Occipital lobe (tissue), 2 donors: ENCODE measurements around the gene CCDC106. TPM values are rescaled to one million over a fixed set of nuclear protein-coding genes. Genes with fewer than 3 reads are reported as not detected.

Source experiments
- DNase-seq: peaks from one replicate; lab custom pipeline; 2025; lab: John Stamatoyannopoulos, UW
- total RNA-seq: library from RNA; depleted of rRNA; stranded (reverse); fragments of >200 nt; gene quantifications from one replicate; pipeline ENCODE4 v1.2.3, GENCODE V29; 2014

The CCDC106 gene
- total RNA-seq, 1 donor from 2014 or later, result 7.8 TPM

DNA sequence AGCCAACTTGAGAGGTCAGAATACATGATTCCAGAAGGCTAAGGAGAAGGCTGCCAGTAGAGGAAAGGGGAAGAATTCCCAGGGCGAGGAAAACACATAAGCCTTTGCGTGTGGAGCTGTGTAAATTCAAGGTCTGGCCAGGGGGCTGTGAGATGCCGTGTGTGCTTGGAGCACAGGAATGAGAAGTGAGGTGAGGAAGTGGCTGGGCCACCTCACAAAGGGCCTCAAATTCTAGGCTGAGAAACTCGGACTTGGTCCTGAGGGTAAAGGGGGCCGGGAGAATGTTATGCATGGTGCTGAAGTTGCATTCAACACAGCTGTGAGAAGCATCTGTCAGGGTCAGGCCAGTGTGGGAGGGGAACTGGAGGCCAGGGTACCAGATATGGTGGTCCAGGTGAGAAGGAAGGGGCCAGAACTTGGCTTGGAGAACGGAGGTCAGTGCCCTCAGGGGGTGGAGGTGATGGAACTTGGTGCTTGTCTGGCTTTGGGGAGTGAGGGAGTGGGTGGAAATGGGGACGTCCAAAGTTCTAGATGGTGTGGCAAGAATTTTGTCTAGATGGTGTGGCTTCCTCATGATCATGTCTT lies 12.1 kb upstream of the CCDC106 start:
- no peak for DNase-seq

DNA sequence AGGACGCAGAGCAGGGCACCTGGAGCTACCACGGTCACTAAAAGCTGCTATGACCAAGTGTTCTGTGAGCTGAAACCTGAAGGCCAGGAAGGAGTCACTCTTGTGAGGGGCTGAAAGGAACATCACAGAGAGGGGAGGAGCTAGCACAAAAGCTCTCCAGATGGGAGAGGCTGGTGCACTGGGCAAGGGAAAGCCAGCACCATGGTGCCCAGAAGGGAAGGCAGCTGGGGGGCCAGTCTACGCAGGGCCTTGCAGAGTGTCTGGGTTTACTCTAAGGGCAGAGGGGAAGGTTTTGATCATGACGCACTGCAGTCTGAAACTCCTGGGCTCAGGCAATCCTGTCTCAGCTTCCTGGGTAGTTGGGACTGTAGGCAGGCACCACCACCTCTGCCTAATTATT lies 11.3 kb upstream of the CCDC106 start:
- DNase-seq, result no peak

DNA sequence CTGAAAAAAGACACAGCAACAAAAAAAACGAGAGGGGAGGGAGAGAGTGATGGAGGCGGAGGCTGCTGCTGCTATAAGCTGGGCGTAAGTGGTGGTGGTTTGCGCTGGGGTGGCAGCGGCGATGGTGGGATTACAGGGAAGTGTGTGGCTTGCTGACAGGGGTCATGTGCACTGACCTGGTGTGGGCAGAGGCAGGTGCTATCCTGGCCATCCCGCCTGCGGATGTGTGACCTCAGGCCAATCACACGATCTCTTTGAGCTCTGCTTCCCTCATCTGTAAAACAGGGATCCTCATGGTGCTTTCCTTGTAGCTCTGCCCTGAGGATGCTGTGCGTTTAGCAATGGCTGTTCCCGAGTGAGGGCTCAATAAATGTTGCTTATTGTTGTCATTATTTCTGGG lies 10.5 kb upstream of the CCDC106 start:
- no peak for DNase-seq

DNA sequence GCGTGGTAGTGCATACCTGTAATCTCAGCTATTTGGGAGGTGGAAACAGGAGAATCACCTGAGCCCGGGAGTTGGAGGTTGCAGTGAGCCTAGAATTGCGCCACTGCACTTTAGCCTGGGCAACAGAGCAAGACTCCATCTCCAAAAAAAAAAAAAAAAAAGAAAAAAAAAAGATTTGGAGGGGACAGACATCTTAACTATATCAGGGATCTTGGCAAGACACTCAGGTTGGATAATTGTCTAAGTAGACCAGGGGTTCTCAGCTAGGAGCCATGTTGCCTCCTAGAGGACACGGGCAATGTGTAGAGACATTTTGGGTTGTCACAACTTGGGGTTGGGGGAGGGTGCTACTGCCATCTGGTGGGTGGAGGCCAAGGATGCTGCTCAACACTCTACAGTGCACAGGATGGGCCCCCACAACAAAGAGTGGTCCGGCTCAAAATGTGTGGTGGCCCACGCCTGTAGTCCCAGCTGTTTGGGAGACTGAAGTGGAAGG lies 9.1 kb upstream of the CCDC106 start:
- no peak for DNase-seq

DNA sequence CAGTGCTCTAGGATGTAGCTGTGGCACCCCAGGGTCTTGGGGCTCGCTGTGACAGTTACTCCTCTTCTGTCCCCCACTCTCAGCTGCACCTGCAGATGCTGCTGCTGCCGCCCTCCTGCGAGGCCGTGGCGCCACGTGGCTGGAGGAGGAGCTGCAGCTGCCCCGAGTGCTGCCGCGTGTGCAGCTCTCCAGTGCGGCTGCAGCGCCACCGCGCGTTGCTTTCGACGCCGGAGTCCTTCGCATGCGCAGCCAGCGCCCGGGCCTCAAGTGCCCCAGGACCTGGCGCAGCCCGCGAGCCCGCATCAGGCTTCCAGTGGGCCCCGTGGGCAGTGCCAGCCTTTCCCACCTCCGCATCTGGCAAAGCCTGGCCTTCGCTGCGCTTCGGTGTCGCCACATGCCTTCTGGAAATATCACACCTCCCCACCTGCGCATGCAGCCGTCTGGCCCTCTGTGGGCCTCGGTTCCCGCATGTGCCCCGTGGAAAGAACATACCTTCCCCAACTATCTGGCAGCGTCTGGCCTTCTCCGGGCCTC lies 7.9 kb upstream of the CCDC106 start:
- DNase-seq, result no peak

DNA sequence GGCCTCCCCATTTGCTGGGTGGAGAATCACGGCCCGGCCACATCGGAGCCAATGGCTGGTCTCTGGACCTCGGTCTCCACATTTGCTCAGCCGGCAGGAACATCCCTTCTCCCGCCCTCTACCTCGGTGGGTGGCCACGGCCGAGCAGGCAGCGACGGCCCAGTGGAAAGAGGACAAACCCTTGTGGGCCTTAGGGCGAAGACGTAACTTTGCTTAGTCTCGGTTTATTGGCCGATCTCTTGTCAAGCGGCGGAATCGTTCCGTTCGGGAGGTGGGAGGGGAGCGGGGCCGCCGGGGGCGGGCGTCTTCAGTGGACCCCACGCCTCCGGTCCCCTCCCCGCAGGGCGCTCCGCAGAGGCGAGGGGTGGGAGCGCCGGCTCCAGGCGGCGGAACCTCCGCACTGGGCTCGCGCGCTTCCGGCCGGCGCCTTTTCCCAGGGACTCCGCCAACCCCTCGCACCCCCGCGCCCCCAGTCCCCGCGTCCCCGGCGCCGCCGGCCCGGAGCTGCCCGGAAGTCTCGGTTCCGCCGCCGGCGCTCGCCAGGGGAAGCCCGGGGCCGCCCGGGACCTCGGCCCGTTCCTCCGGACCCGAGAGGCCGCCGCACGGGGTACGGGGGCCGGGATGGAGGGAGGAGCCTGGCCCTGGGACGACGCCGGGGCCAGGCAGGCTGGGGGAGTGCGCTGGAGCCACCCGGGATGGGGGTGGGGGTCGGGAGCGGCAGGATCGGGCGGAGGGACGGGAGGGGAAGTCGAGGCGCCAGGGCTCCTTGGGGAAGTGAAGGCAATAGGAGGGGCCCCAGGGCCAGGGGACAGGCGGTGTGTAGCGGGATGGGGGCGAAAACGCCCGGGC lies 7.2 kb upstream of the CCDC106 start, which contains the start of gene ZNF580:
Gene ZNF580 (plus strand): TSS at position 426 of the 849 bp plus-strand sequence. CDS start 1,507 bp downstream, outside the sequence.
- peak; percentile 43 for DNase-seq

DNA sequence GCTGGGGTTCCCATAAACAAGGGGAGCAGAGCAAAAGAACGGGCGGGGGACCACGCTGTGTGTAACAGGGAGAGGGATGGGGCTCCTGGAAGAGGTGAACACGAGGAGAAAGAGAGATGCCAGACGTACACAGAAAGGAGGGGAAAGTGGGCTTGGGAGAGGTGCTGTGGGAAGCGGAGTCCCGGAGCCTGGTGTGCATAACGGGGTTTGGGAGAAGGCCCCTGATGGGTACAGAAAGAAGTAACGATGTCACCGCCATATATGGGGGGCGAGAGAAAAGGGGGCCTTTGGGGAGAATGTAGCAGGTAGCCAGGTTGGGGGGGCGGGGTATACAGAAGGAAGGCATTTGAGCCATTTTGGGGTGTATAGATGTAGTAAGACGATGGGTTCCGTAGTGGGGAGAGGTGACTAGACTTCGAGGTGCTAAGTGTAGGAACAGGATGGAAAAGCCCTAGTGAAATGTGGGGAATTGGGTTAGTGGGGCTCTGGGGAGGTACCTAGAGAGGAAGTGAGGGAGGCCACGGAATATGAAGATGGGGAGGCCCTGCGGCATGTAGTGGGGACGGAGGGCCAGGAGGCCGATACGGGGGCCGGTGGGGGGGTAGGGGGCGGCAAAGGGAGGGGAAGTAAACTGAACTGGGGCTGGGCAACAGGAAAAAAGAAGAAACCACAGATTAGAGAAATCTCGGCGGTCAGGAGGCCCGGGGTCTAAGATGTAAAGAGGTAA lies 6.4 kb upstream of the CCDC106 start:
- no peak for DNase-seq

DNA sequence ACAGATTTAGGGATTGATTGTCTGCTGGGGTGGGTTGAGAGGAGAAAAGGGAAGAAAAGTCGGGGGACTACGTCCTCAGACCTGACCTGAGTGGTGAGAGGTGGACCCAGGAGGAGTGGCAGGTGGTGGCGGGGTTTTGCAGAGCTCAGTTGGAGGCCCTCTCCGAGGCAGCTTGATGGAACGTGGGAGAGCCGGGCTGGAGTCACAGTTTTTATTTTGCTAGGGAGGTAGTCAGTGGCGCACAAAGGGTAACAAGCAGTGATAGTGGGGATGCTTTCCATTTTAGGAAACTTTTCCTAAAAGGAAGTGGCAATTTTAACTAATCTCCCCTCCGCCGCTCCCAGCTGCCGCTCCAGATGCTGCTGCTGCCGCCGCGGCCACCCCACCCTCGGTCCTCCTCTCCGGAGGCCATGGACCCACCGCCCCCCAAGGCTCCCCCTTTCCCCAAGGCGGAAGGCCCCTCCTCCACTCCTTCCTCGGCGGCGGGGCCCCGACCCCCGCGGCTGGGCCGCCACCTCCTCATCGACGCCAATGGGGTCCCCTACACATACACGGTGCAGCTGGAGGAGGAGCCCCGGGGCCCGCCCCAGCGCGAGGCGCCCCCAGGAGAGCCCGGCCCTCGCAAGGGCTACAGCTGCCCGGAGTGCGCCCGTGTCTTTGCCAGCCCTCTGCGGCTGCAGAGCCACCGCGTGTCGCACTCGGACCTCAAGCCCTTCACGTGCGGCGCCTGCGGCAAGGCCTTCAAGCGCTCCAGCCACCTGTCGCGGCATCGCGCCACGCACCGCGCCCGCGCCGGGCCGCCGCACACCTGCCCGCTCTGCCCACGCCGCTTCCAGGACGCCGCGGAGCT lies 5.6 kb upstream of the CCDC106 start:
- no peak for DNase-seq

DNA sequence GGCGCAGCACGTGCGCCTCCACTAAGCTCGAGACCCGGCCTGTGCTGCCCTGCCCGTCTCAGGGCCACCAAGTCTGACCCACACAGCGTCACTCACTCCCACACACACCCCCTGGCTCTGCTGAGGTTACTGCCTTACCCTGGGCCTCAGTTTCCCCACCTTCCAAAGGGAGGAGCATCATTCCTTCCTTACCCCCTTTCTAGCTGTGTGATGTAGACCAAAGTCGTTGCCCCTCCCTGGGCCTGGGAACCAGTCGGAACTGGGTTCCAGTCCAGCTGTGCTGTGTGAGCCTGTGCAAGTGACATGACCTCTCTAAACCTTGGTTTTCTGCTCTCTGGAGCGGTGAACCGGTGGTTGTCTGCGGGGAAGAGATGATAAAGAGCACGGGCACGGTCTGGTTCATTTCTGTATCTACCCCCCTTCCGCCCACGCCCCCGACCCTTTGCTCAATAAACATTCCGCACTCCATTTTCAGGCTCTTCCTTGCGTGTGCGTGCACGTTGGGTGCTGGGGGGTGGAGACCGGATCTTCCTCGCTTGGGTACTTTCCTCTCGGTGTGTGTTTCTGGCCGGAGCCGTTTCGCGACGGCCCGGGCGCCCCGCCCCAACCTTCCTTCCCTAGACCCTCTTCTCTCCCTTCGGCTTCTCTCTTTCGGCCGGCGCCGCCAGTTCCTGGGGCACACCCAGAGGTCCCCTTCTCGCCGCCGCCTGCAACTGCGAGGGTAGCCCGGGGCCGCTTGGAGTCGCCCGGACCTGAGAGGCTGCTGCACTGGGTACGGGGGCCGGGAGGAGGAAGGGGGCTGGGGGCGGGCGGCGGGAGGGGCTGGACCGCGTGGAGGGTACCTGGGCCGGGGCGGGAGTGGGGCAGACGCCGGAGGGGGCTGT lies 4.8 kb upstream of the CCDC106 start, which contains the start of gene ZNF581:
Gene ZNF581 (plus strand): TSS at position 647 of the 884 bp plus-strand sequence. CDS start 923 bp downstream, outside the sequence.
- DNase-seq, result peak; percentile 47

DNA sequence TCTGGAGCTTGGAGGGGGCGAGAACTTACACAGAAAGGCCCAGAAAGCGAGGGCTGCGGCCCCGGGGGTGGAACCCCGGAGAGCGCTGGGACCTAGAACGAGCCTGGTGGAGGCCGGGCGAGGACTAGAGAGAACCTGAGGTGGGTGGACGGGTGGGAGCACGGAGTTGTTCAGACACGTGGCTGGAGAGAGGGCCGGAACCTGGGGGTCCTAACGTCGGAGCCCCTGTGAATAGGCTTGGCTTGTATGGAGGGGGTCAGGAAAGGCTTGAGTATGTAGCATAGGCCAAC lies 4.2 kb upstream of the CCDC106 start:
- no peak for DNase-seq

DNA sequence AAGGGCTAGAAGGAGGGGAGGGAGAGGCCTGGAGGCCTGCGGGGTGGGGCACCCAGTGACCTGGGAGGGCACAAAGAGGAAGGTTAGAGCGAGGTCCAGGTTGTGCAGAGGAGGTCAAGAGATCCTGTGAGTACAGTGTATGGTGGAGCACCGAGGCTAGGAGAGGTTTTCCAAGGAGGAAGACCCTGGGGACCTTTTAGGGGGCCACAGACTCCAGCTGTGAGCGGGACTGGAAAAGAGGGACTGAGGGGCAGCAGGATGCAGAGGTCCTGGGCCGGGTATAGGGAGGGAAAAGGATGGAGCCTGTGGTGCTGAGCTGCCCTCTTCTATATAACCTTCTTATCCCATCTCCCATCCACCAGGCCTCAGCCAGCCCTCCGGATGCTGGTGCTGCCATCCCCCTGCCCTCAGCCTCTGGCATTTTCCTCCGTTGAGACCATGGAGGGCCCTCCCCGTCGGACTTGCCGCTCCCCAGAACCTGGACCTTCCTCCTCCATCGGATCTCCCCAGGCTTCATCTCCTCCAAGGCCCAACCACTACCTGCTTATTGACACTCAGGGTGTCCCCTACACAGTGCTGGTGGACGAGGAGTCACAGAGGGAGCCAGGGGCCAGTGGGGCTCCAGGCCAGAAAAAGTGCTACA lies 3.7 kb upstream of the CCDC106 start:
- no peak for DNase-seq

DNA sequence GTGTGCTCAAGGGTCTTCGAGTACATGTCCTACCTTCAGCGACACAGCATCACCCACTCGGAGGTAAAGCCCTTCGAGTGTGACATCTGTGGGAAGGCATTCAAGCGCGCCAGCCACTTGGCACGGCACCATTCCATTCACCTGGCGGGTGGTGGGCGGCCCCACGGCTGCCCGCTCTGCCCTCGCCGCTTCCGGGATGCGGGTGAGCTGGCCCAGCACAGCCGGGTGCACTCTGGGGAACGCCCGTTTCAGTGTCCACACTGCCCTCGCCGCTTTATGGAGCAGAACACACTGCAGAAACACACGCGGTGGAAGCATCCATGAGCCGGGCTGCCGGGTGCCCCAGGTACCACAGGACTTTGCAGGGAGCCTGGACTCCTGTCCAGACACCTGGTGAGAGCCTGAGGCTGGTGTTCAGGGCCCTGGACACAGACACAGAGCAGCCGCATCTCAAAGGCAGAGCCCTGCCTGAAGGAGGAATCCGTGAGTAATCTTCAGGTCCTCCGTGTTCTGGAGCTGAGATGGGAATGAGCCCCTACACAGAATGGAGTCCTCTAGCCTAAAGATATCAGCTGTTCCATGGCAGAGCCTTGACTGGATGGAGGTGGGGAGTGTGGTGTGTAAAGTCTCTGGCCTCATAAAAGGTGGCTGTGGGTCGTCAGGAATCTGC lies 3.0 kb upstream of the CCDC106 start:
- no peak for DNase-seq

DNA sequence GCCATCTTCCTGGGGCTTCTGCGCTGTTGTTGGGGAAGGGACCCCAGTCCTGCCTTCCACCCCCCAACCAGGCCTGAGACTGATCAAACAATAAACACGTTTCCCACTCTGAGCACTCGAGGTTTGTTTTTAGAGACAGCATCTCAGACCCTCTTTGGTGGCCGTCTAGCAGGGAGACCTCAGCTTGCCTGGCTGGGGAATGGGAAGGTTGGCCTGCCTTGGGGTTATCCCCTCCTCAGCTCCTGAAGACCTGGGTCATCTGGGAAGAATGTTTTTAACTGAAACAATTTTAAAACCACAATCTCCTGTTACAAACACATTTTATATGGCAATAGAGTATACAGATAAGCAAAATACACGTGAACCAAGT lies 2.5 kb upstream of the CCDC106 start:
- no peak for DNase-seq

DNA sequence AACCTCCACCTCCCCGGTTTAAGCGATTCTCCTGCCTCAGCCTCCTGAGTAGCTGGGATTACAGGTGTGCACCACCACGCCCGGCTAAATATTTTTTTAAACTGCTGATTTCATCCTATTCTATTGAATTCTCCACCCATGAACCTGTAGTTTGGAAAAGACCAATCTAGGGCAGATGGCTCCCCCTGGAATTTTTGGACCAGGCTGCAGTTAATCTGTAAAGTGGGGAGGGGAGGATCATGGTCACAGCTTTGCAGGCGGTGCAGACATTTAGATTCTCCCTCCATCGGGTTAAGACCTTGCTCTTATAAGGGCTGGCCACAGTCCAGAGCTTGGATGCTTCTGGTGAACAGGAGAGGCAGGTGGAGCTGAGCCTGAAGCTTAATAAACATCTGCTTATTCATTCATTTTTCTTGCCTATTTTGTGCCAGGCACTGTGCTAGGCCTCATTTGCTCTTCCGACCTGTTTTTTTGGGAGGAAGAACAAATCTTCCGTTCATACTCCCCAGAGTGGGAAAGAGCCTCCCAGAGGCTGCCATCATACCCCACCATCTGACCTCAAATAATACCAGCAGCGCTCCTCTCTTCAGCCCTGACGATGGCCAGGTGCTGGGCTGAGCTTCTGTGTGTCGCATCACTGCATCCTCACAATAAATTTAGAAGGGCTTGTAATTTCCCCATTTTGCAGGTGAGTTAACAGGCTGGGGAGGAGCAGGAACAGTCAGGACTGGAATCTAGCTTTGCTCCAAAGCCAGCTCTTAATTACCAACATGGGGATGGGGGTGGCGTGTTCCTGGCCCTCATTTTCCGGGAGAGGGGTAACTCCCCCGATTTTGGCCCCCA lies 902 bp upstream of the CCDC106 start:
- no peak for DNase-seq

DNA sequence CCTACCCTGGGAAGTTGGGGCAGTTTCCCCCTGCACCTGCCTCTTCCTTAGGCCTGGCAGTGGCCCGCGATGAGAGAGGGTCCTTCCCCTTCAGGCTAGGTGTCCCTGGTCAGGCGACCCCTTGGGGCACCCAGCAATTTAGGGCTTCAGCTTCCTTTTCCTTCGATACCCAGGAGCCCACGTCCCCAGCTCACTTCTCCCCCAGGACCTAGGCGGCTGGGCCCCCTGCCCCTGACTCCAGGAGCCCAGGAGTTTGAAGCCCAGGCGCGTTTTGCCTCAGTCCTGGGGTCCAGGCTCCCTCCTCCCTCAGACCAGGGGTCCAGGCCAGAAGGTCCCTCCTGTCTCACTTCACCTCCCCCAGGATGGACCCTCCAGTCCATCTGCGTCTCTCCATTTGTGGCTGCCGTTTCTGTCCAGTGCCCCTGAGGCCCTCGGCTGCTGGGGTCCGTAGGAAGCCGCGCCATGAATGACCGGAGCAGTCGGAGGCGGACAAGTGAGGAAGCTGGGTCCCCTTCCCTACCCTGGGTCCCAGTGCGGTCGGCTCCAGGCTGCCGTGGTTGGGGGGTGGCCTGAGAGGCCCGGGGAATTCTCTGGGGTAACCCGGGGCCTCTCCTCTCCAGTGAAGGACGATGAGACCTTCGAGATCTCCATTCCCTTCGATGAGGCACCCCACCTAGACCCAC lies 714 bp downstream of the CCDC106 start:
- no peak for DNase-seq

DNA sequence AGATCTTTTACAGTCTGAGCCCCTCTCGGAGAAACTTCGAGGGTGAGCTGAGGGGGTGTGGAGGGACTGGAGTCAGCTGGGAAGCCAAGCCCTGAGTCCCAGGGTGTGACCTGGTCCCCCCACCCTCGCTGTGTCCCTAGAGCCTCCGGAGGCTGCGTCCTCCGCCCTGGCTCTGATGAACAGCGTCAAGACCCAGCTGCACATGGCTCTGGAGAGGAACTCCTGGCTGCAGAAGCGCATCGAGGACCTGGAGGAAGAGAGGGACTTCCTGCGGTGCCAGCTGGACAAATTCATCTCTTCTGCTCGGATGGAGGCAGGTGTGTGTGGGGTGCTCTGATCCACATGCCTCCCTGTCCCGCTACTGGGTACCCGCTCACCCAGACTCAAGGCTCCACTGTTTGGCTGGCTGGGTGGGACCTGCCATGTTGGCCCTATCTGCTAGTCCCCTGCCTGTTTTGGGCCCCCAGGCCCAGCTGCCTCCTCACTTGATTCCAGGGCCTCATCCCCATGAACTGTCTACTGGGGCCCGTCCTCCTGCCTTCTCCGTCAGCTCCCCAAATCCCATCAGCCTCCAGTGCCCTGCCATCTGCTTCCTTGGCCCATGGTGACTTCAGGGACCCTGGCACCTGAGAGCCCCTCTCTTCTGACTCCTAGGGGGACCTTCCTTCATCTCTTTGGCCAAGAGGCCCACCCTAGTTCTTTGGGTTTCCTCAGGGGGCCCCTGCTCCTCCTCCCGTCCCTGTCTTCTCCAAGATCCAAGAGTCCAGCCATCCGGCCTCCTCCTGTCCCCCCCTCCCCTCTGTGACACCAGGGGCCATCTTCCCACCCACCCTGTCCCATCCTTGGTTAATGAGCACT lies 1.5 kb downstream of the CCDC106 start:
- no peak for DNase-seq
